HEK293 (cell line): ENCODE measurements around the gene NT5DC3.

Source experiments
- CTCF ChIA-PET: fragments of 350-600 bp; formaldehyde crosslinking; extraction: SDS; loops from one replicate; lab custom pipeline; 2021; ENCODE audit warnings: antibody characterized with exemption; lab: Yijun Ruan, JAX
- POLR2A ChIA-PET: fragments of 300-600 bp; formaldehyde crosslinking; extraction: SDS; loops from one replicate; lab custom pipeline; 2020; ENCODE audit warnings: antibody characterized with exemption, inconsistent platforms; lab: Yijun Ruan, JAX
- H3K27ac ChIP-seq: fragments of 200-500 bp; sonication (Bioruptor generic); 2 replicates; pipeline ENCODE4 v1.5.1; 2014; ENCODE audit warnings: low read depth, low read length, control low read depth, inconsistent platforms; ENCODE audit errors: extremely low read depth
- H3K36me3 ChIP-seq, 2 experiments: fragments of 200-500 bp in 1 of 2; sonication (Bioruptor generic) in 1 of 2; 1 replicate in 1 of 2; 2 replicates in 1 of 2; pipeline ENCODE4 v1.5.1; 2014 to 2017; ENCODE audit warnings: inconsistent platforms in 2 of 2, low read length in 2 of 2; ENCODE audit not compliant: control insufficient read depth in 2 of 2, insufficient read depth in 1 of 2
- H3K4me1 ChIP-seq: fragments of 200-500 bp; sonication (Bioruptor generic); 2 replicates; pipeline ENCODE4 v1.5.1; 2014; ENCODE audit warnings: mild to moderate bottlenecking, low read length, inconsistent platforms; ENCODE audit not compliant: control insufficient read depth, insufficient read depth
- H3K4me3 ChIP-seq: 2 replicates; pipeline ENCODE4 v1.5.1; 2011; ENCODE audit warnings: low read depth, mild to moderate bottlenecking, control low read depth, low read length, moderate library complexity
- H3K9me3 ChIP-seq: fragments of 200-500 bp; sonication (Bioruptor generic); 2 replicates; pipeline ENCODE4 v1.5.1; 2014; ENCODE audit warnings: low read depth, low read length, inconsistent platforms; ENCODE audit not compliant: control insufficient read depth, insufficient read depth
- BCL11A ChIP-seq: fragments of 450-650 bp; formaldehyde crosslinking; IDR thresholded peaks from 2 replicates; pipeline ENCODE4 v1.5.1; 2016; ENCODE audit warnings: low read depth, missing biosample characterization, missing genetic modification characterization
- BCL6B ChIP-seq: fragments of 450-650 bp; formaldehyde crosslinking; IDR thresholded peaks from 2 replicates; pipeline ENCODE4 v1.5.1; 2017; ENCODE audit warnings: missing biosample characterization, missing genetic modification characterization
- KLF1 ChIP-seq: fragments of 450-650 bp; formaldehyde crosslinking; IDR thresholded peaks from 2 replicates; pipeline ENCODE4 v1.5.1; 2016; ENCODE audit warnings: missing biosample characterization, missing genetic modification characterization
- KLF8 ChIP-seq: fragments of 450-650 bp; formaldehyde crosslinking; IDR thresholded peaks from 2 replicates; pipeline ENCODE4 v1.5.1; 2016; ENCODE audit warnings: missing biosample characterization, missing genetic modification characterization
- MYNN ChIP-seq: fragments of 450-650 bp; formaldehyde crosslinking; IDR thresholded peaks from 2 replicates; pipeline ENCODE4 v1.5.1; 2016; ENCODE audit warnings: missing biosample characterization, missing genetic modification characterization, borderline replicate concordance
- MZF1 ChIP-seq: fragments of 450-650 bp; formaldehyde crosslinking; IDR thresholded peaks from 2 replicates; pipeline ENCODE4 v1.5.1; 2017; ENCODE audit warnings: missing biosample characterization, missing genetic modification characterization, borderline replicate concordance
- OSR2 ChIP-seq: fragments of 450-650 bp; formaldehyde crosslinking; IDR thresholded peaks from 2 replicates; pipeline ENCODE4 v1.5.1; 2016; ENCODE audit warnings: missing biosample characterization, missing genetic modification characterization
- PRDM1 ChIP-seq: fragments of 450-650 bp; formaldehyde crosslinking; IDR thresholded peaks from 2 replicates; pipeline ENCODE4; 2016; ENCODE audit warnings: missing biosample characterization, missing genetic modification characterization
- RBAK ChIP-seq: fragments of 450-650 bp; formaldehyde crosslinking; IDR thresholded peaks from 2 replicates; pipeline ENCODE4 v1.5.1; 2016; ENCODE audit warnings: missing biosample characterization, missing genetic modification characterization
- ZBTB10 ChIP-seq: fragments of 450-650 bp; formaldehyde crosslinking; IDR thresholded peaks from 2 replicates; pipeline ENCODE4 v1.5.1; 2016; ENCODE audit warnings: missing biosample characterization, missing genetic modification characterization
- ZNF132 ChIP-seq: fragments of 450-650 bp; formaldehyde crosslinking; IDR thresholded peaks from 2 replicates; pipeline ENCODE4 v1.5.1; 2017; ENCODE audit warnings: missing biosample characterization, missing genetic modification characterization, borderline replicate concordance
- ZNF133 ChIP-seq: fragments of 450-650 bp; formaldehyde crosslinking; IDR thresholded peaks from 2 replicates; pipeline ENCODE4 v1.5.1; 2016; ENCODE audit warnings: missing biosample characterization, missing genetic modification characterization
- ZNF169 ChIP-seq: fragments of 450-650 bp; formaldehyde crosslinking; IDR thresholded peaks from 2 replicates; pipeline ENCODE4 v1.5.1; 2016; ENCODE audit warnings: missing biosample characterization, missing genetic modification characterization
- ZNF175 ChIP-seq: fragments of 450-650 bp; formaldehyde crosslinking; IDR thresholded peaks from 2 replicates; pipeline ENCODE4 v1.5.1; 2016; ENCODE audit warnings: missing biosample characterization, missing genetic modification characterization
- ZNF184 ChIP-seq: fragments of 450-650 bp; IDR thresholded peaks from 2 replicates; pipeline ENCODE4 v1.5.1; 2018; ENCODE audit warnings: missing biosample characterization, mild to moderate bottlenecking, missing genetic modification characterization
- ZNF280C ChIP-seq: fragments of 450-650 bp; formaldehyde crosslinking; IDR thresholded peaks from 2 replicates; pipeline ENCODE4 v1.5.1; 2016; ENCODE audit warnings: missing biosample characterization, missing genetic modification characterization
- ZNF280D ChIP-seq: fragments of 450-650 bp; formaldehyde crosslinking; IDR thresholded peaks from 2 replicates; pipeline ENCODE4 v1.5.1; 2016; ENCODE audit warnings: missing biosample characterization, missing genetic modification characterization
- ZNF521 ChIP-seq: fragments of 450-650 bp; formaldehyde crosslinking; IDR thresholded peaks from 2 replicates; pipeline ENCODE4 v1.5.1; 2017; ENCODE audit warnings: missing biosample characterization, mild to moderate bottlenecking, missing genetic modification characterization
- ZNF529 ChIP-seq: fragments of 450-650 bp; formaldehyde crosslinking; IDR thresholded peaks from 2 replicates; pipeline ENCODE4 v1.5.1; 2017; ENCODE audit warnings: missing genetic modification characterization, missing biosample characterization; ENCODE audit not compliant: insufficient replicate concordance
- ZNF654 ChIP-seq: fragments of 450-650 bp; formaldehyde crosslinking; IDR thresholded peaks from 2 replicates; pipeline ENCODE4 v1.5.1; 2016; ENCODE audit warnings: low read depth, missing biosample characterization, missing genetic modification characterization
- TF ChIP-seq, protein P1 (sequence below): fragments of 450-650 bp; formaldehyde crosslinking; IDR thresholded peaks from 2 replicates; pipeline ENCODE4 v1.5.1; 2016; ENCODE audit warnings: missing biosample characterization, missing genetic modification characterization

NT5DC3 gene

DNA sequence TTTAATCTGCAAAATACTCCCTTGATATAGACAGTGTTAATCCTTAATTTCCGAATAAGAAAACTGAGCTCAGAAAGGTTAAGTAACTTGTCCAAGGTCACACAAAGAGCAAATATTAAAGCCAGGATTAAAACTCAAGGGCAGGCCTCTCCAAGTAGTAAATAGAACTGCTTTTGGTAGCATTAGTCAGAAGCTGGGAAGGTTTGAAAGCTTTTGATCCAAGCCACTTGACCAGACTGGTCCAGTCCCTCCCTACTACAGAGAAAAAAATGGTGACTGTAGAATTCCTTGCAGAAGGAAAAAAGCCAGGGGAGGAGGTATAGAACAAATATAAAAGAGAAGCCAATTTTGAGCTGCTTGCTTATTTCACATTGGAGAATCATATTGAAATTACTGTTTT, 111.5 kb downstream of the NT5DC3 start (continued):
- no peak for TF ChIP-seq ZNF654 (tag by site-specific recombination)
- TF ChIP-seq, all 188 proteins: peak for 0

GRCh38 chr12:103728323-103728722, 112.7 kb downstream of the NT5DC3 start:
- no peaks in the 10 kb centered on the region for H3K36me3 ChIP-seq
- no peaks in the 10 kb centered on the region; the same call in 1 of the 2 replicates for H3K9me3 ChIP-seq
- ChIA-PET CTCF (interaction anchor here (1.0 kb wide), 1 partner anchor 127 kb away, joined by 3 read pairs; no protein-coding TSS in a partner anchor), POLR2A (no interaction called here)
- H3K27ac ChIP-seq: no peak overlapping the region
- TF ChIP-seq ZNF280C (tag by site-specific recombination) (no peak), KLF8 (tag by site-specific recombination) (no peak), ZNF133 (no peak), RBAK (tag by site-specific recombination) (no peak), KLF1 (tag by site-specific recombination) (no peak), ZNF175 (tag by site-specific recombination) (no peak), MZF1 (no peak), OSR2 (tag by site-specific recombination) (no peak), PRDM1 (no peak), ZNF184 (no peak), MYNN (no peak)
- TF ChIP-seq, protein P1, sequence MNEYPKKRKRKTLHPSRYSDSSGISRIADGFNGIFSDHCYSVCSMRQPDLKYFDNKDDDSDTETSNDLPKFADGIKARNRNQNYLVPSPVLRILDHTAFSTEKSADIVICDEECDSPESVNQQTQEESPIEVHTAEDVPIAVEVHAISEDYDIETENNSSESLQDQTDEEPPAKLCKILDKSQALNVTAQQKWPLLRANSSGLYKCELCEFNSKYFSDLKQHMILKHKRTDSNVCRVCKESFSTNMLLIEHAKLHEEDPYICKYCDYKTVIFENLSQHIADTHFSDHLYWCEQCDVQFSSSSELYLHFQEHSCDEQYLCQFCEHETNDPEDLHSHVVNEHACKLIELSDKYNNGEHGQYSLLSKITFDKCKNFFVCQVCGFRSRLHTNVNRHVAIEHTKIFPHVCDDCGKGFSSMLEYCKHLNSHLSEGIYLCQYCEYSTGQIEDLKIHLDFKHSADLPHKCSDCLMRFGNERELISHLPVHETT (tag by site-specific recombination): no peak
- TF ChIP-seq, all 188 proteins: peak for 0
- Histone ChIP-seq H3K4me1 (no peaks in the 10 kb centered on the region), H3K4me3 (no peak overlapping the region)

DNA sequence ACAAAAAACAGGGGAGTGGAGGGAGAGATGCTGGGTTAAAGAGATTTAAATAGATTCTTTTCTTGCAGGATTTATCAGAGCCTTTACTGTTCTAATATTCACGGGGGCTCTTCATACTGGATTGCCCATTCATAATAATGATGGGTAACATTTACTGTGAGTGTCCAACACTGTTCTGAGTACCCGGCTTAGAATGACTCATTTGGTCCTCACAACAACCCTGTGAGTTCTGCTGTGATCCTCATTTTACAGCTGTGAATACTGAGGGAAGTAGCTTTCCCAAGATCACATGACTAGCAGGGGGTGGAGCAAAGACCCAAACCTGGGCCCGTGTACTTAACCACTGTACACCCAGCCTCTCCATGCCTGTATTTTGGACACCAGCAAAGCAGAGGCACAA, 113.4 kb downstream of the NT5DC3 start:
- no peaks in the 10 kb centered on the region; the same call in 1 of the 2 replicates for H3K9me3 ChIP-seq
- ChIA-PET CTCF (interaction anchor here (0.6 kb wide), 1 partner anchor 15 kb away, joined by 6 read pairs; no protein-coding TSS in a partner anchor), POLR2A (no interaction called here)
- no peak overlapping the region for H3K4me3 ChIP-seq
- H3K4me1 ChIP-seq: no peaks in the 10 kb centered on the region
- no peaks in the 10 kb centered on the region for H3K36me3 ChIP-seq
- no peak overlapping the region for H3K27ac ChIP-seq
- no peak for TF ChIP-seq ZNF529 (tag by site-specific recombination)
- no peak for TF ChIP-seq ZNF521 (tag by site-specific recombination)
- TF ChIP-seq ZNF132 (tag by site-specific recombination): no peak
- no peak for TF ChIP-seq ZBTB10 (tag by site-specific recombination)
- no peak for TF ChIP-seq ZNF280C (tag by site-specific recombination)
- no peak for TF ChIP-seq BCL11A (tag by site-specific recombination)
- no peak for TF ChIP-seq ZNF280D (tag by site-specific recombination)
- TF ChIP-seq BCL6B (tag by site-specific recombination): no peak
- no peak for TF ChIP-seq ZNF169 (tag by site-specific recombination)
